HepG2 (cell line): ENCODE data around the gene MITF. TPM values are rescaled to one million over a fixed set of nuclear protein-coding genes. Genes with fewer than 3 reads are reported as not detected.
"Not testable (repeated sequence)": the region's sequence is repeated elsewhere in the genome, so short reads cannot be mapped to it uniquely, and the experiment has no call there.

ENCODE experiments used
- ATAC-seq: fragments of 200-7000 bp; cut with Tn5 transposase; 3 replicates; pipeline ENCODE4 v1.9.1; 2020; ENCODE audit warnings: mild to moderate bottlenecking, moderate library complexity
- BruUV-seq: library from RNA; stranded (reverse); fragments of 400-500 nt; replicated peaks from 2 replicates; lab custom pipeline; 2021; lab: Mats Ljungman, UMichigan
- CTCF ChIA-PET: fragments of 300-600 bp; formaldehyde crosslinking; extraction: SDS; loops from one replicate; lab custom pipeline; 2021; ENCODE audit warnings: low total read pairs, inconsistent platforms, low intra/inter-chr PET ratio; lab: Yijun Ruan, JAX
- POLR2A ChIA-PET: fragments of 350-600 bp; sonication (Branson Sonifier 250); formaldehyde crosslinking; loops from one replicate; lab custom pipeline; 2020; ENCODE audit warnings: antibody characterized with exemption, inconsistent platforms; lab: Yijun Ruan, JAX
- DNase-seq: peaks from one replicate; pipeline ENCODE4 v3.0.0-alpha.2; 2015; ENCODE audit warnings: low spot score
- FAIRE-seq: peaks from 3 replicates; lab custom pipeline; 2011; peaks lifted over from hg19 to GRCh38; lab: Jason Lieb, UNC
- H2AFZ ChIP-seq: one replicate; pipeline ENCODE4 v1.6.1; 2011; ENCODE audit warnings: low read length, inconsistent platforms
- H3K27ac ChIP-seq: fragments of 300-600 bp; 3 replicates; pipeline ENCODE4 v1.8.0; 2011; ENCODE audit warnings: mixed run types, mild to moderate bottlenecking, mixed read lengths, low read length, inconsistent platforms; ENCODE audit not compliant: insufficient read depth; ENCODE audit errors: extremely low read length
- H3K27me3 ChIP-seq, 2 experiments: fragments of 200-600 bp in 1 of 2; 2 replicates in 1 of 2; 3 replicates in 1 of 2; pipeline versions ENCODE4 v1.6.0 to v1.8.0; 2011; ENCODE audit warnings: low read length in 2 of 2, mild to moderate bottlenecking in 2 of 2, moderate library complexity in 2 of 2, inconsistent platforms in 1 of 2; ENCODE audit not compliant: insufficient read depth in 2 of 2, control insufficient read depth in 1 of 2
- H3K36me3 ChIP-seq, 2 experiments: fragments of 200-600 bp in 1 of 2; replicated peaks in 1 of 2; 2 replicates in 1 of 2; 3 replicates in 1 of 2; pipeline versions ENCODE4 v1.5.1 to v1.8.0; 2011; ENCODE audit warnings: low read length in 2 of 2, inconsistent platforms in 1 of 2; ENCODE audit not compliant: insufficient read depth in 2 of 2, control insufficient read depth in 1 of 2
- H3K4me1 ChIP-seq: 2 replicates; pipeline ENCODE4 v1.5.1; 2012; ENCODE audit warnings: low read length, inconsistent platforms; ENCODE audit not compliant: insufficient read depth
- H3K4me2 ChIP-seq: 2 replicates; pipeline ENCODE4 v1.6.0; 2011; ENCODE audit warnings: low read depth, low read length, inconsistent platforms
- H3K4me3 ChIP-seq, 3 experiments: fragments of 200-600 bp in 1 of 3; sonication (generic), shearing (Covaris generic) in 1 of 3; replicated peaks in 1 of 3; 2 replicates each; pipeline ENCODE4 v1.5.1; 2011 to 2016; ENCODE audit warnings: low read length in 3 of 3, inconsistent platforms in 2 of 3, low read depth in 2 of 3, mild to moderate bottlenecking in 2 of 3, control low read depth in 1 of 3, mixed read lengths in 1 of 3; ENCODE audit not compliant: insufficient read depth in 1 of 3
- H3K79me2 ChIP-seq: one replicate; pipeline ENCODE4 v1.6.1; 2011; ENCODE audit warnings: low read length, inconsistent platforms; ENCODE audit not compliant: insufficient read depth
- H3K9ac ChIP-seq: 2 replicates; pipeline ENCODE4 v1.6.0; 2011; ENCODE audit warnings: mild to moderate bottlenecking, low read depth, low read length, inconsistent platforms; ENCODE audit not compliant: insufficient read depth
- H3K9me3 ChIP-seq: 2 replicates; pipeline ENCODE4 v1.5.1; 2012; ENCODE audit warnings: mild to moderate bottlenecking, low read length
- H4K20me1 ChIP-seq: 2 replicates; pipeline ENCODE4 v1.6.0; 2011; ENCODE audit warnings: inconsistent platforms, mild to moderate bottlenecking, low read length, moderate library complexity; ENCODE audit not compliant: insufficient read depth
- CAMTA2 ChIP-seq: sonication (generic); formaldehyde crosslinking; IDR thresholded peaks from 2 replicates; pipeline ENCODE4 v1.4.0; 2020; ENCODE audit warnings: mild to moderate bottlenecking, missing genetic modification reagents, borderline replicate concordance
- HDAC1 ChIP-seq: sonication (generic); formaldehyde crosslinking; IDR thresholded peaks from 2 replicates; pipeline ENCODE4 v1.5.1; 2020; ENCODE audit warnings: mild to moderate bottlenecking, missing genetic modification reagents
- KLF6 ChIP-seq: IDR thresholded peaks from 2 replicates; pipeline ENCODE4 v1.8.0; 2016; ENCODE audit warnings: missing biosample characterization, missing genetic modification reagents
- PHF8 ChIP-seq: sonication (generic); formaldehyde crosslinking; IDR thresholded peaks from 2 replicates; pipeline ENCODE4 v1.5.0; 2020; ENCODE audit warnings: missing genetic modification reagents
- ZNF549 ChIP-seq: sonication (generic); formaldehyde crosslinking; IDR thresholded peaks from 2 replicates; pipeline ENCODE4 v1.5.0; 2020; ENCODE audit warnings: missing genetic modification reagents
- ZNF75D ChIP-seq: sonication (generic); formaldehyde crosslinking; IDR thresholded peaks from 2 replicates; pipeline ENCODE4 v1.8.1; 2023; ENCODE audit warnings: missing genetic modification reagents, mild to moderate bottlenecking, borderline replicate concordance
- WGBS: methylation state at CpG from one replicate; pipeline ENCODE4 v1.1.6; 2017; ENCODE audit warnings: low lambda C conversion rate; 5-methylcytosine and 5-hydroxymethylcytosine counted together
- in situ Hi-C: cut with HindIII; loops from 2 replicates; pipeline ENCODE4 v1.10.0; 2017; ENCODE audit warnings: low pct_unique_long_range_greater_than_20kb; ENCODE audit not compliant: extremely low pct_ligation_motif_present
- intact Hi-C: fragments of 100-400 bp; cut with micrococcal nuclease; formaldehyde crosslinking; loops from one replicate; pipeline ENCODE4 v1.10.0; 2022; ENCODE audit not compliant: unreplicated experiment
- polyA plus RNA-seq, 8 experiments: library from polyadenylated mRNA; depleted of rRNA in 3 of 8; stranded (reverse) in 7 of 8; unstranded in 1 of 8; fragments of >200 nt; fragmentation: Illumina TruSeq in 4 of 8; extraction: Trizol in 4 of 8; gene quantifications; 2 replicates each; pipeline versions ENCODE4 v1.2.1 to v1.2.3, GENCODE V29; 2011 to 2016; ENCODE audit warnings: low read depth in 4 of 8, missing spikeins in 1 of 8, mixed read lengths in 1 of 8; ENCODE audit not compliant: insufficient read depth in 1 of 8
- total RNA-seq, 5 experiments: library from RNA; depleted of rRNA; stranded (reverse); fragments of >200 nt; fragmentation: Illumina TruSeq; extraction: Trizol; gene quantifications; 2 replicates each; pipeline ENCODE4 v1.2.3, GENCODE V29; 2016; ENCODE audit warnings: low read depth in 1 of 5
- TF ChIP-seq, protein P1 (sequence below): sonication (generic); formaldehyde crosslinking; IDR thresholded peaks from 2 replicates; pipeline ENCODE4 v1.5.0; 2020; ENCODE audit warnings: mild to moderate bottlenecking, missing genetic modification reagents, moderate library complexity
- TF ChIP-seq, protein P2 (sequence below): sonication (generic); formaldehyde crosslinking; IDR thresholded peaks from 2 replicates; pipeline ENCODE4 v1.4.0; 2020; ENCODE audit warnings: missing genetic modification reagents

MITF gene
- total and polyA plus RNA-seq, 2 of the 13 experiments (the other 11 are each of a cell fraction or from before 2014, with no cell fraction given) = 0.12 to 0.38 TPM

DNA sequence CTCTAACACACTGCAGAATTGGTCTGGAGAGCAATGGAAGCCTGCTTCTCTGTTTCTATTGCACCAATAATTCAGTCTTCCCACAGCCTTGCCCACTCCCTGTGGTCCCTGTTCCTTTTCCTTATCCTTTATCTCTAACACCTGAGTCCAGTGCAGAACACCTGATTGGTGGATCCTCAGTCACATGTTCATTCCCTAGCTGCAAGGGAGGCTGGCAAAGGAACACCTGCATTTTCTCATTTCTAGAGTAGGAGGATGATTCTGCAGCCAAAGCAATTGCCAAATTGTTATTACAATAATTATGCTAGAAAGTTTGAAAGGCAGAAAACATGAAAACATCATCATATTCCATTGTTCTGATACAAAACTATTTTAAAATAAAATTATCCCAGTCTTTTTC is 176.5 kb downstream of the MITF start (continued):
- TF ChIP-seq KLF6 = no peak

DNA sequence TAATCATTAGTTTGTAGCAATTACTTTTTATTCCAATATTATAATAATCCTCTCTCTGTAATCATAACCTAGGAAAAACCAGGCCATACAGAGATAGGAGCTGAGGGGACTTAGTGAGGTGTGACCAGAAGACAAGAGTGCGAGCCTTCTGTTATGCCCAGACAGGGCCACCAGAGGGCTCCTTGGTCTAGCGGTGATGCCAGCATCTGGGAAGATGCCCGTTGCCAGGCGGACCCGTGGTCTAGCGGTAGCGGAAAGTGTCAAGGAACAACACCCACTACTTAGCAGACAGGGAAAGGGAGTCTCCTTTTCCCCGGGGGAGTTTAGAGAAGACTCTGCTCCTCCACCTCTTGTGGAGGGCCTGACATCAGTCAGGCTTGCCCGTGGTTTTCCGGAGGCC is 180.7 kb downstream of the MITF start:
- 0% methylated on average over 5 of the region's 10 CpGs for WGBS
- BruUV-seq, CTCF ChIA-PET, H3K4me2 ChIP-seq, ATAC-seq, H4K20me1 ChIP-seq, H3K36me3 ChIP-seq, H3K27me3 ChIP-seq, H2AFZ ChIP-seq, H3K79me2 ChIP-seq, H3K9ac ChIP-seq, POLR2A ChIA-PET, H3K4me3 ChIP-seq, H3K4me1 ChIP-seq, in situ Hi-C loops, FAIRE-seq, DNase-seq, H3K9me3 ChIP-seq, H3K27ac ChIP-seq: not testable (repeated sequence)
- TF ChIP-seq, protein P1, sequence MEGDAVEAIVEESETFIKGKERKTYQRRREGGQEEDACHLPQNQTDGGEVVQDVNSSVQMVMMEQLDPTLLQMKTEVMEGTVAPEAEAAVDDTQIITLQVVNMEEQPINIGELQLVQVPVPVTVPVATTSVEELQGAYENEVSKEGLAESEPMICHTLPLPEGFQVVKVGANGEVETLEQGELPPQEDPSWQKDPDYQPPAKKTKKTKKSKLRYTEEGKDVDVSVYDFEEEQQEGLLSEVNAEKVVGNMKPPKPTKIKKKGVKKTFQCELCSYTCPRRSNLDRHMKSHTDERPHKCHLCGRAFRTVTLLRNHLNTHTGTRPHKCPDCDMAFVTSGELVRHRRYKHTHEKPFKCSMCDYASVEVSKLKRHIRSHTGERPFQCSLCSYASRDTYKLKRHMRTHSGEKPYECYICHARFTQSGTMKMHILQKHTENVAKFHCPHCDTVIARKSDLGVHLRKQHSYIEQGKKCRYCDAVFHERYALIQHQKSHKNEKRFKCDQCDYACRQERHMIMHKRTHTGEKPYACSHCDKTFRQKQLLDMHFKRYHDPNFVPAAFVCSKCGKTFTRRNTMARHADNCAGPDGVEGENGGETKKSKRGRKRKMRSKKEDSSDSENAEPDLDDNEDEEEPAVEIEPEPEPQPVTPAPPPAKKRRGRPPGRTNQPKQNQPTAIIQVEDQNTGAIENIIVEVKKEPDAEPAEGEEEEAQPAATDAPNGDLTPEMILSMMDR (CRISPR knock-in tag) = peak; percentile 58
- intact Hi-C loops = loop anchor here (2.0 kb wide), 1 partner anchor 27 kb away; no protein-coding TSS in a partner anchor

DNA sequence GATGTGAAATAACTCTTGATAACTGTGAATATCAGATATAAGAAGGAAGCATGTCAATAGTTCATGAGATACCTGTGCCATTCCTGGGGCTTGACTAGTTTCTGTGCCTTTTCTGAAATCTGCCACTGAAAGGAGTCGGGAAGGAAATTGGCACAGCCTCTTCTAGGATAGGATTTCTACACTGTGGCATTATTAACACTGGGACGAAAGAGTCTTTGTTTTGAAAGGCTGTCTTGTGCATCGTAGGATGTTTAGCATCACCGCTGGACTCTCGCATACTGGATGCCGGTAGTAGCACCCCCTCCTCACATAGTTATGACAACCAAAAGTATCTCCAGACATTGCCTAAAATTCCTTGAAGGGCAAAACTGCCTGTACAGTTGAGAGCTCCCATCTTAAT is 182.4 kb downstream of the MITF start:
- no peak overlapping the region for H3K27ac ChIP-seq
- no peaks in the 10 kb centered on the region for H3K27me3 ChIP-seq
- intact Hi-C loops = loop anchor here (2.0 kb wide), 1 partner anchor 25 kb away; no protein-coding TSS in a partner anchor
- no TSS peak for BruUV-seq
- WGBS = 42% methylated on average over 6 of the region's 6 CpGs
- CTCF ChIA-PET = no interaction called here
- no peak overlapping the region for H3K4me3 ChIP-seq
- TF ChIP-seq, protein P2, sequence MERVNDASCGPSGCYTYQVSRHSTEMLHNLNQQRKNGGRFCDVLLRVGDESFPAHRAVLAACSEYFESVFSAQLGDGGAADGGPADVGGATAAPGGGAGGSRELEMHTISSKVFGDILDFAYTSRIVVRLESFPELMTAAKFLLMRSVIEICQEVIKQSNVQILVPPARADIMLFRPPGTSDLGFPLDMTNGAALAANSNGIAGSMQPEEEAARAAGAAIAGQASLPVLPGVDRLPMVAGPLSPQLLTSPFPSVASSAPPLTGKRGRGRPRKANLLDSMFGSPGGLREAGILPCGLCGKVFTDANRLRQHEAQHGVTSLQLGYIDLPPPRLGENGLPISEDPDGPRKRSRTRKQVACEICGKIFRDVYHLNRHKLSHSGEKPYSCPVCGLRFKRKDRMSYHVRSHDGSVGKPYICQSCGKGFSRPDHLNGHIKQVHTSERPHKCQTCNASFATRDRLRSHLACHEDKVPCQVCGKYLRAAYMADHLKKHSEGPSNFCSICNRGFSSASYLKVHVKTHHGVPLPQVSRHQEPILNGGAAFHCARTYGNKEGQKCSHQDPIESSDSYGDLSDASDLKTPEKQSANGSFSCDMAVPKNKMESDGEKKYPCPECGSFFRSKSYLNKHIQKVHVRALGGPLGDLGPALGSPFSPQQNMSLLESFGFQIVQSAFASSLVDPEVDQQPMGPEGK (CRISPR knock-in tag) = no peak
- TF ChIP-seq HDAC1 (CRISPR knock-in tag) = no peak
- TF ChIP-seq CAMTA2 (CRISPR knock-in tag) = no peak
- no peak for TF ChIP-seq PHF8
- no peak for TF ChIP-seq ZNF549 (CRISPR knock-in tag)
- TF ChIP-seq ZNF75D = no peak
- in situ Hi-C loops = no loop called here
- H3K9me3 ChIP-seq = no peaks in the 10 kb centered on the region
- H3K4me2 ChIP-seq = no peak overlapping the region
- H3K36me3 ChIP-seq = no peaks in the 10 kb centered on the region
- H4K20me1 ChIP-seq = no peaks in the 10 kb centered on the region
- no peak overlapping the region for H3K9ac ChIP-seq
- POLR2A ChIA-PET = no interaction called here
- H3K4me1 ChIP-seq = no peaks in the 10 kb centered on the region
- no peak for DNase-seq
- no peak for ATAC-seq
- no peak overlapping the region for H2AFZ ChIP-seq
- no peak for FAIRE-seq
- no peaks in the 10 kb centered on the region for H3K79me2 ChIP-seq
